Lung (tissue), 12 donors: ENCODE data around the gene MAP1A. TPM values are rescaled to one million over a fixed set of nuclear protein-coding genes. Genes with fewer than 3 reads are reported as not detected.

Experiments used
- ATAC-seq: fragments of 200-7000 bp; cut with Tn5 transposase; one replicate; pipeline ENCODE4 v1.9.1; 2020; ENCODE audit warnings: moderate number of reproducible peaks; ENCODE audit not compliant: insufficient read depth, low FRiP score
- DNase-seq, 3 donors: peaks; one replicate each; pipeline ENCODE4 v3.0.0-alpha.2; 2013 to 2017
- H3K27ac ChIP-seq, 2 donors: one replicate each; pipeline ENCODE4 v1.5.1; 2013; ENCODE audit warnings: mild to moderate bottlenecking in 2 of 2, moderate library complexity in 2 of 2, control low read depth in 1 of 2, inconsistent platforms in 1 of 2, low read depth in 1 of 2, low read length in 1 of 2
- H3K27me3 ChIP-seq, 3 donors: one replicate each; pipeline ENCODE4 v1.5.1; 2013; ENCODE audit warnings: low read length in 2 of 3; ENCODE audit not compliant: control insufficient read depth in 3 of 3, insufficient read depth in 3 of 3
- H3K36me3 ChIP-seq, 4 donors: one replicate each; pipeline ENCODE4 v1.5.1; 2013; ENCODE audit warnings: low read length in 4 of 4, mild to moderate bottlenecking in 1 of 4, moderate library complexity in 1 of 4; ENCODE audit not compliant: control insufficient read depth in 4 of 4, insufficient read depth in 4 of 4
- H3K4me1 ChIP-seq, 5 donors: one replicate each; pipeline ENCODE4 v1.5.1; 2013; ENCODE audit warnings: low read length in 5 of 5, mild to moderate bottlenecking in 2 of 5, moderate library complexity in 1 of 5; ENCODE audit not compliant: control insufficient read depth in 5 of 5, insufficient read depth in 5 of 5
- H3K4me3 ChIP-seq: one replicate; pipeline ENCODE4 v1.5.1; 2013; ENCODE audit warnings: mild to moderate bottlenecking, control low read depth, moderate library complexity
- H3K9ac ChIP-seq, 2 donors: one replicate each; pipeline ENCODE4 v1.5.1; 2013; ENCODE audit warnings: low read length in 2 of 2, control low read depth in 1 of 2; ENCODE audit not compliant: insufficient read depth in 1 of 2
- H3K9me3 ChIP-seq, 4 donors: one replicate each; pipeline ENCODE4 v1.5.1; 2013; ENCODE audit warnings: low read length in 3 of 4, mild to moderate bottlenecking in 1 of 4, moderate library complexity in 1 of 4; ENCODE audit not compliant: control insufficient read depth in 4 of 4, insufficient read depth in 3 of 4
- WGBS, 2 donors: extraction: QIAGEN DNeasy Blood & Tissue Kit; methylation state at CpG; one replicate each; pipeline ENCODE4 v1.1.7; 2013; 5-methylcytosine and 5-hydroxymethylcytosine counted together
- polyA plus RNA-seq, 2 donors: library from polyadenylated mRNA; stranded (reverse); fragments of 200-250 nt; gene quantifications; one replicate each; pipeline ENCODE4 v1.2.1, GENCODE V29; 2013
- total RNA-seq, 2 donors: library from RNA; depleted of rRNA in 1 of 2; stranded (reverse); fragments of >200 nt in 1 of 2; gene quantifications; one replicate each; pipeline ENCODE4 v1.2.1, GENCODE V29; 2014 to 2021
- TF ChIP-seq, protein P1 (sequence below): IDR thresholded peaks from 2 replicates; pipeline ENCODE4 v1.5.1; 2012; ENCODE audit warnings: mild to moderate bottlenecking; ENCODE audit errors: control extremely low read depth, extremely low read depth
- donor health status: control.
- donor health status: control.
- donor health status: Bipolar disorder and iron deficiency.
- donor health status: healthy.
- donor health status: DM: yes; HTN: yes; CAD: no.

MAP1A gene
- total and polyA plus RNA-seq, 4 donors: 1.8 to 17.8 (median 5.3) TPM

DNA sequence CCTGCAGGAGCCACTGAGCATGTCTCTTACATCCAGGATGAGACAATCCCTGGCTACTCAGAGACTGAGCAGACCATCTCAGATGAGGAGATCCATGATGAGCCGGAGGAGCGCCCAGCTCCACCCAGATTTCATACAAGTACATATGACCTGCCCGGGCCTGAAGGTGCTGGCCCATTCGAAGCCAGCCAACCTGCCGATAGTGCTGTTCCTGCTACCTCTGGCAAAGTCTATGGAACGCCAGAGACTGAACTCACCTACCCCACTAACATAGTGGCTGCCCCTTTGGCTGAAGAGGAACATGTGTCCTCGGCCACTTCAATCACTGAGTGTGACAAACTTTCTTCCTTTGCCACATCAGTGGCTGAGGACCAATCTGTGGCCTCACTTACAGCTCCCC, 6.2 kb downstream of the MAP1A start:
- Histone ChIP-seq H3K27me3 (no peaks in the 10 kb centered on the region), H3K27ac (no peak overlapping the region), H3K9ac (no peak overlapping the region), H3K4me3 (no peak overlapping the region), H3K4me1 (peaks cover 0 to 6% (median 0%) of the 10 kb centered on the region in 5 donors), H3K9me3 (peaks cover 0 to 6% (median 1%) of the 10 kb centered on the region in 4 donors), H3K36me3 (peaks cover 0 to 40% (median 8%) of the 10 kb centered on the region in 4 donors)
- DNase-seq: no peak
- ATAC-seq: no peak
- TF ChIP-seq, protein P1, sequence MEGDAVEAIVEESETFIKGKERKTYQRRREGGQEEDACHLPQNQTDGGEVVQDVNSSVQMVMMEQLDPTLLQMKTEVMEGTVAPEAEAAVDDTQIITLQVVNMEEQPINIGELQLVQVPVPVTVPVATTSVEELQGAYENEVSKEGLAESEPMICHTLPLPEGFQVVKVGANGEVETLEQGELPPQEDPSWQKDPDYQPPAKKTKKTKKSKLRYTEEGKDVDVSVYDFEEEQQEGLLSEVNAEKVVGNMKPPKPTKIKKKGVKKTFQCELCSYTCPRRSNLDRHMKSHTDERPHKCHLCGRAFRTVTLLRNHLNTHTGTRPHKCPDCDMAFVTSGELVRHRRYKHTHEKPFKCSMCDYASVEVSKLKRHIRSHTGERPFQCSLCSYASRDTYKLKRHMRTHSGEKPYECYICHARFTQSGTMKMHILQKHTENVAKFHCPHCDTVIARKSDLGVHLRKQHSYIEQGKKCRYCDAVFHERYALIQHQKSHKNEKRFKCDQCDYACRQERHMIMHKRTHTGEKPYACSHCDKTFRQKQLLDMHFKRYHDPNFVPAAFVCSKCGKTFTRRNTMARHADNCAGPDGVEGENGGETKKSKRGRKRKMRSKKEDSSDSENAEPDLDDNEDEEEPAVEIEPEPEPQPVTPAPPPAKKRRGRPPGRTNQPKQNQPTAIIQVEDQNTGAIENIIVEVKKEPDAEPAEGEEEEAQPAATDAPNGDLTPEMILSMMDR: no peak
- 86 to 96% methylated on average over 7 of the region's 7 CpGs for WGBS, 2 donors

DNA sequence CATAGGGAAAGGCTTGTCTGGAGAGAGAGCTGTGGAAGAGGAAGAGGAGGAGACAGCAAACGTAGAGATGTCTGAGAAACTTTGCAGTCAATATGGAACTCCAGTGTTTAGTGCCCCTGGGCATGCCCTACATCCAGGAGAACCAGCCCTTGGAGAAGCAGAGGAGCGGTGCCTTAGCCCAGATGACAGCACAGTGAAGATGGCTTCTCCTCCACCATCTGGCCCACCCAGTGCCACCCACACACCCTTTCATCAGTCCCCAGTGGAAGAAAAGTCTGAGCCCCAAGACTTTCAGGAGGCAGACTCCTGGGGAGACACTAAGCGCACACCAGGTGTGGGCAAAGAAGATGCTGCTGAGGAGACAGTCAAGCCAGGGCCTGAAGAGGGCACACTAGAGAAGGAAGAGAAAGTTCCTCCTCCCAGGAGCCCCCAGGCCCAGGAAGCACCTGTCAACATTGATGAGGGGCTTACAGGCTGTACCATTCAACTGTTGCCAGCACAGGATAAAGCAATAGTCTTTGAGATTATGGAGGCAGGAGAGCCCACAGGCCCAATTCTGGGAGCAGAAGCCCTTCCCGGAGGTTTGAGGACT, 6.9 kb downstream of the MAP1A start:
- Histone ChIP-seq H3K9ac (no peak overlapping the region), H3K4me1 (no peaks in the 10 kb centered on the region), H3K27me3 (no peaks in the 10 kb centered on the region), H3K9me3 (peaks cover 0 to 6% (median 1%) of the 10 kb centered on the region in 4 donors), H3K27ac (no peak overlapping the region), H3K4me3 (no peak overlapping the region), H3K36me3 (peaks cover 0 to 40% (median 8%) of the 10 kb centered on the region in 4 donors)
- TF ChIP-seq, protein P1: no peak
- no peak for ATAC-seq
- no peak for DNase-seq
- 85 to 88% methylated on average over 4 of the region's 4 CpGs for WGBS, 2 donors

DNA sequence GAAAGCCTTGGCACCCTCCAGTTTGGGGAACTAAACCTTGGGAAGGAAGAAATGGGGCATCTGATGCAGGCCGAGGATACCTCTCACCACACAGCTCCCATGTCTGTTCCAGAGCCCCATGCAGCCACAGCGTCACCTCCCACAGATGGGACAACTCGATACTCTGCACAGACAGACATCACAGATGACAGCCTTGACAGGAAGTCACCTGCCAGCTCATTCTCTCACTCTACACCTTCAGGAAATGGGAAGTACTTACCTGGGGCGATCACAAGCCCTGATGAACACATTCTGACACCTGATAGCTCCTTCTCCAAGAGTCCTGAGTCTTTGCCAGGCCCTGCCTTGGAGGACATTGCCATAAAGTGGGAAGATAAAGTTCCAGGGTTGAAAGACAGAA, 7.7 kb downstream of the MAP1A start:
- DNase-seq (no peak), ATAC-seq (no peak)
- Histone ChIP-seq H3K27me3 (no peaks in the 10 kb centered on the region), H3K27ac (no peak overlapping the region), H3K4me3 (no peak overlapping the region), H3K9ac (no peak overlapping the region), H3K36me3 (peaks cover 0 to 40% (median 10%) of the 10 kb centered on the region in 4 donors), H3K9me3 (peaks cover 0 to 6% (median 1%) of the 10 kb centered on the region in 4 donors), H3K4me1 (no peaks in the 10 kb centered on the region)
- TF ChIP-seq, protein P1: no peak
- WGBS, 2 donors: 86 to 94% methylated on average over 4 of the region's 4 CpGs
